ENCODE measurements around the gene OR4E1.
"Not testable (repeated sequence)": the region's sequence is repeated elsewhere in the genome, so short reads cannot be mapped to it uniquely, and the experiment has no call there.

OR4E1 gene

GRCh38 chr14:21656980-21657379, 16.6 kb downstream of the OR4E1 start:
- H3K27me3 ChIP-seq: no peaks in the 10 kb centered on the region
- peaks cover 7% of the 10 kb centered on the region for H3K4me1 ChIP-seq
- TF ChIP-seq Cebpa-rat (IDR thresholded peaks at IDR 0.05): no peak
- no peak overlapping the region for H3K4me3 ChIP-seq
- no peak overlapping the region for H3K9ac ChIP-seq
- H4K20me1 ChIP-seq: no peaks in the 10 kb centered on the region
- H3K36me3 ChIP-seq: no peaks in the 10 kb centered on the region
- no peaks in the 10 kb centered on the region for H3K9me3 ChIP-seq
- H3K27ac ChIP-seq: no peak overlapping the region
- no peak overlapping the region for H3K4me2 ChIP-seq

GRCh38 chr14:21654215-21654614, 19.4 kb downstream of the OR4E1 start:
- H3K27me3 ChIP-seq: no peaks in the 10 kb centered on the region
- H3K4me1 ChIP-seq: peaks cover 8% of the 10 kb centered on the region
- H3K9ac ChIP-seq: no peak overlapping the region
- no peak overlapping the region for H3K27ac ChIP-seq
- TF ChIP-seq Cebpa-rat (IDR thresholded peaks at IDR 0.05): no peak
- no peaks in the 10 kb centered on the region for H3K36me3 ChIP-seq
- no peaks in the 10 kb centered on the region for H3K9me3 ChIP-seq
- no peak overlapping the region for H3K4me3 ChIP-seq
- no peak overlapping the region for H3K4me2 ChIP-seq
- H4K20me1 ChIP-seq: no peaks in the 10 kb centered on the region

GRCh38 chr14:21653331-21653885, 20.2 kb downstream of the OR4E1 start, which contains the start of gene OR4E2:
Gene OR4E2 (plus strand): TSS chr14:21653835. CDS start chr14:21665083, 11,248 bp downstream.
- no peak within 1 kb of the TSS for H3K4me3 ChIP-seq
- H3K4me1 ChIP-seq: peaks cover 8% of the 10 kb centered on the region
- no peaks in the 10 kb centered on the region for H3K9me3 ChIP-seq
- H3K27ac ChIP-seq: no peak within 1 kb of the TSS
- no peaks in the 10 kb centered on the region for H3K36me3 ChIP-seq
- no peaks in the 10 kb centered on the region for H3K27me3 ChIP-seq
- TF ChIP-seq Cebpa-rat (IDR thresholded peaks at IDR 0.05): no peak
- H3K4me2 ChIP-seq: no peak within 1 kb of the TSS
- H3K9ac ChIP-seq: no peak within 1 kb of the TSS
- no peaks in the 10 kb centered on the region for H4K20me1 ChIP-seq

GRCh38 chr14:21652209-21652808, 21.3 kb downstream of the OR4E1 start:
- H4K20me1 ChIP-seq: no peaks in the 10 kb centered on the region
- no peak overlapping the region for H3K4me3 ChIP-seq
- H3K4me2 ChIP-seq: peak overlapping the region; percentile 49
- no peaks in the 10 kb centered on the region for H3K27me3 ChIP-seq
- H3K4me1 ChIP-seq: peaks cover 8% of the 10 kb centered on the region
- H3K9ac ChIP-seq: no peak overlapping the region
- no peak overlapping the region for H3K27ac ChIP-seq
- no peak for TF ChIP-seq Cebpa-rat (IDR thresholded peaks at IDR 0.05)
- no peaks in the 10 kb centered on the region for H3K9me3 ChIP-seq
- H3K36me3 ChIP-seq: no peaks in the 10 kb centered on the region

- Histone ChIP-seq H3K27ac (no peak overlapping the region), H4K20me1 (no peaks in the 10 kb centered on the region), H3K27me3 (no peaks in the 10 kb centered on the region), H3K9ac (no peak overlapping the region), H3K4me3 (no peak overlapping the region), H3K4me2 (no peak overlapping the region), H3K9me3 (no peaks in the 10 kb centered on the region), H3K4me1 (peaks cover 5% of the 10 kb centered on the region), H3K36me3 (no peaks in the 10 kb centered on the region)
- TF ChIP-seq Cebpa-rat (IDR thresholded peaks at IDR 0.05): no peak
These were observed 26.2 kb downstream of the OR4E1 start for GRCh38 chr14:21647380-21647779.

- no peak overlapping the region for H3K4me3 ChIP-seq
- no peak for TF ChIP-seq Cebpa-rat (IDR thresholded peaks at IDR 0.05)
- no peak overlapping the region for H3K27ac ChIP-seq
- H3K9ac ChIP-seq: no peak overlapping the region
- no peaks in the 10 kb centered on the region for H3K36me3 ChIP-seq
- no peaks in the 10 kb centered on the region; the same call in 1 of the 2 replicates for H3K4me1 ChIP-seq
- no peak overlapping the region for H3K4me2 ChIP-seq
- no peaks in the 10 kb centered on the region for H3K9me3 ChIP-seq
- H4K20me1 ChIP-seq: no peaks in the 10 kb centered on the region
- H3K27me3 ChIP-seq: no peaks in the 10 kb centered on the region
These were observed 30.2 kb downstream of the OR4E1 start for GRCh38 chr14:21643407-21643806.

GRCh38 chr14:21642683-21643082, 30.9 kb downstream of the OR4E1 start:
- H3K9ac ChIP-seq: no peak overlapping the region
- no peaks in the 10 kb centered on the region for H4K20me1 ChIP-seq
- no peaks in the 10 kb centered on the region for H3K36me3 ChIP-seq
- H3K9me3 ChIP-seq: no peaks in the 10 kb centered on the region
- H3K4me1 ChIP-seq: no peaks in the 10 kb centered on the region; the same call in 1 of the 2 replicates
- no peak overlapping the region for H3K4me3 ChIP-seq
- no peak overlapping the region for H3K27ac ChIP-seq
- TF ChIP-seq Cebpa-rat (IDR thresholded peaks at IDR 0.05): no peak
- no peak overlapping the region for H3K4me2 ChIP-seq
- no peaks in the 10 kb centered on the region for H3K27me3 ChIP-seq

- H3K9ac ChIP-seq: no peak within 1 kb of the TSS
- no peak within 1 kb of the TSS for H3K27ac ChIP-seq
- H3K27me3 ChIP-seq: no peaks in the 10 kb centered on the region
- H4K20me1 ChIP-seq: no peaks in the 10 kb centered on the region
- TF ChIP-seq Cebpa-rat (IDR thresholded peaks at IDR 0.05): no peak
- no peaks in the 10 kb centered on the region for H3K36me3 ChIP-seq
- H3K4me3 ChIP-seq: no peak within 1 kb of the TSS
- no peak within 1 kb of the TSS for H3K4me2 ChIP-seq
- no peaks in the 10 kb centered on the region for H3K9me3 ChIP-seq
- H3K4me1 ChIP-seq: no peaks in the 10 kb centered on the region
These were observed 38.8 kb downstream of the OR4E1 start, which contains the start of gene OR10G2 for GRCh38 chr14:21634840-21635239. Gene OR10G2 (minus strand): TSS chr14:21634940. CDS start chr14:21634842, 98 bp downstream.

- Histone ChIP-seq H3K36me3 (no peaks in the 10 kb centered on the region), H3K9me3 (no peaks in the 10 kb centered on the region), H3K4me3 (no peak overlapping the region), H3K4me1 (no peaks in the 10 kb centered on the region), H4K20me1 (no peaks in the 10 kb centered on the region), H3K9ac (no peak overlapping the region), H3K27me3 (no peaks in the 10 kb centered on the region), H3K27ac (no peak overlapping the region), H3K4me2 (no peak overlapping the region)
- TF ChIP-seq Cebpa-rat (IDR thresholded peaks at IDR 0.05): no peak
These were observed 42.5 kb downstream of the OR4E1 start for GRCh38 chr14:21631084-21631483.

- H3K27me3 ChIP-seq, H4K20me1 ChIP-seq, H3K4me2 ChIP-seq, H3K36me3 ChIP-seq, H3K27ac ChIP-seq, H3K4me3 ChIP-seq, H3K9me3 ChIP-seq, H3K4me1 ChIP-seq, H3K9ac ChIP-seq: not testable (repeated sequence)
These were observed 43.1 kb downstream of the OR4E1 start for GRCh38 chr14:21630503-21630902.
